ENCODE results near the gene PFKFB3. TPM values are rescaled to one million over a fixed set of nuclear protein-coding genes. Genes with fewer than 3 reads are reported as not detected.

PFKFB3 gene
- total and polyA plus RNA-seq, 9 of the 15 experiments (the other 6 are each of a cell fraction or from before 2014, with no cell fraction given), result 0.46 to 21.6 (median 7.8) TPM

GRCh38 chr10:6275022-6275997 lies 72.6 kb downstream of the PFKFB3 start (continued):
- TF ChIP-seq ZBTB11 (CRISPR knock-in tag; IDR thresholded peaks at IDR 0.05) (no peak), RBM15 (IDR thresholded peaks at IDR 0.05; ENCODE audit: insufficient read depth, low read length) (no peak), ZNF316 (IDR thresholded peaks at IDR 0.05) (0 out of 2 replicates have a peak, but pooled peaks have one; percentile 62)

DNA sequence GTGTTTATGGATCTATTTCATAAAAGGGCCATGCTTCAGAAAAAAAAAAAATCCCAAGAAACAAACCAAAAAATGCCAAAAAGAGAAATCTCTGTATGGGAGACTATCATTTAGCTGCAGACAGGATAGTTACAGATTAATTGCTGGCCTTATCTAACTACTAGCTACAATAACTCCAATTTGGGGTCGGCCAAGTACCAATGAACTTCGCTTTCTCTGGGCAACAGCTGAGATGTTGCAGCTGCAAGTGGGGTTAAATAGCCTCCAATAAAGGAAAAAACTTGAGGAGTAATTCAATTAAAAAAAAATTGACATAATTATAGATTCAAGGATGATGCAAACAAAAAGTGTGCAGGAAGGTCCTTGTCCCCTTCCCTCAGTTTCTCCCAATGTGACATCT lies 73.6 kb downstream of the PFKFB3 start:
- H3K36me3 ChIP-seq (ENCODE audit: control insufficient read depth, insufficient read depth, low read length), result no peaks in the 10 kb centered on the region
- no peak overlapping the region for H3K4me3 ChIP-seq
- no peaks in the 10 kb centered on the region for H3K79me2 ChIP-seq (ENCODE audit: control insufficient read depth, insufficient read depth, low read length)
- H3K9me3 ChIP-seq (replicated peaks; ENCODE audit: control insufficient read depth, insufficient read depth, low read depth, low read length), result no peaks in the 10 kb centered on the region
- H3K9ac ChIP-seq (ENCODE audit: insufficient read depth in 1 of 2, low read depth in 2 of 2, low read length in 2 of 2), result no peak overlapping the region
- ChIA-PET CTCF (ENCODE audit: low intra/inter-chr PET ratio) (no interaction called here), POLR2A (no interaction called here)
- peaks cover 0 to 6% of the 10 kb centered on the region in 2 experiments; a peak in 1 of 5 replicates for H3K27me3 ChIP-seq (ENCODE audit: control insufficient read depth in 2 of 2, insufficient read depth in 2 of 2, low read length in 2 of 2)
- in situ Hi-C loops (cut with MboI), result no loop called here
- H3K4me1 ChIP-seq (replicated peaks in 1 of 2; ENCODE audit: control insufficient read depth in 2 of 2, insufficient read depth in 2 of 2, low read length in 2 of 2), result peaks cover 5 to 17% of the 10 kb centered on the region in 2 experiments
- 48% methylated on average over 2 of the region's 2 CpGs for WGBS (ENCODE audit: insufficient coverage, low coverage, missing lambda C conversion rate)
- H3K27ac ChIP-seq (ENCODE audit: extremely low read depth, low read depth, low read length), result no peak overlapping the region
- no peak overlapping the region for H3K4me2 ChIP-seq (ENCODE audit: insufficient read depth, low read length)
- DNase-seq (ENCODE audit: extremely low read depth in 1 of 4, low spot score in 3 of 4), result no peak
- no peaks in the 10 kb centered on the region for H4K20me1 ChIP-seq (replicated peaks; ENCODE audit: control insufficient read depth, insufficient read depth, low read length)
- ATAC-seq, result no peak
- FAIRE-seq, result no peak
- intact Hi-C loops (cut with micrococcal nuclease), result no loop called here
- TF ChIP-seq ZHX1 (conservative IDR thresholded peaks at IDR 0.05; ENCODE audit: low read length) (no peak), ZNF197 (CRISPR knock-in tag; IDR thresholded peaks at IDR 0.05; ENCODE audit: low read depth) (no peak), MYC (IDR thresholded peaks at IDR 0.05; ENCODE audit: low read depth, low read length) (no peak), MYC (CRISPR knock-in tag; IDR thresholded peaks at IDR 0.05; ENCODE audit: borderline replicate concordance, low read depth) (no peak), RB1 (IDR thresholded peaks at IDR 0.05; ENCODE audit: low read depth) (no peak), CBFA2T3 (IDR thresholded peaks at IDR 0.05) (peak; percentile 18; the same call in 1 of the 2 replicates)
- no peaks in the 10 kb centered on the region for H3K9me1 ChIP-seq (ENCODE audit: control insufficient read depth, insufficient read depth, low read length)
- BruUV-seq (replicated peaks), result no TSS peak
- H2AFZ ChIP-seq (ENCODE audit: low read depth, low read length), result no peak overlapping the region
